ENCODE measurements around the gene BMPR1B. TPM values are rescaled to one million over a fixed set of nuclear protein-coding genes. Genes with fewer than 3 reads are reported as not detected.

Gene BMPR1B
- polyA plus RNA-seq, 3 donors from 2014 or later = not detected

DNA sequence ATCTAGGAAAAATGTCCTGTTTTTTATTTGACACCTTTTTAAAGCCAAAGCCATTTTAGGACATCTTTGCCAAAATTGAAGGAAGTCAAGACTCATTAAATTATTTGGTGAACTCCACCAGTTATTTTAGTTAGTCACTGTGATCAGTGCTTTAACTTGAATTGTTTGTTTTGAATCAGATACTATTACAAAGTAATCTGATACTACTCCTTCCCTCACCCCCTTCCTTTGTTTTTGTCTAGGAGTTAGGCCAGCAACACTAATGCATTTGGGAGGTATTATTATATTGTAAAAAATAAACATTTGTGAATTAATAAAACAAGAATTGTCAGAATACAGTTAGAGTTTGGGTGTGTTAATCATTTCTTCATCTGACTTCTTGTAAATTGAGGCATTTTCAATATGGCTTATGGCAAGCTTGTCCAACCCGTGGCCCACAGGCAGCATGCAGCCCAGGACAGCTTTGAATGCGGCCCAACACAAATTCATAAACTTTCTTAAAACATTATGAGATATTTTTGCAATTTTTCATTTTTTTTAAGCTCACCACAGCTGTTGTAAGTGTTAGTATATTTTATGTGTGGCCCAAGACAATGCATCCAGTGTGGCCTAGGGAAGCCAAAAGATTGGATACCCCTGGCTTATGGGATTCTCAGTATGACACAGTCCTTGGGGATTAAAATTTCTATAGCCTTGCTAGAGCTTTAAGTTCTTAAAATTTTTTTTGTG is 182.2 kb downstream of the BMPR1B start:
- no peak for DNase-seq
- H3K27ac Mint-ChIP-seq = no peak overlapping the region
- no peaks in the 10 kb centered on the region for H3K36me3 Mint-ChIP-seq
- no peaks in the 10 kb centered on the region for H3K4me1 Mint-ChIP-seq
- no peak overlapping the region for H3K4me3 Mint-ChIP-seq
- peaks cover 0 to 1% (median 0%) of the 10 kb centered on the region in 3 donors for H3K27me3 Mint-ChIP-seq (ENCODE audit: low read depth in 3 of 3)
- peaks cover 0 to 5% (median under 1%) of the 10 kb centered on the region in 6 donors for H3K9me3 Mint-ChIP-seq

DNA sequence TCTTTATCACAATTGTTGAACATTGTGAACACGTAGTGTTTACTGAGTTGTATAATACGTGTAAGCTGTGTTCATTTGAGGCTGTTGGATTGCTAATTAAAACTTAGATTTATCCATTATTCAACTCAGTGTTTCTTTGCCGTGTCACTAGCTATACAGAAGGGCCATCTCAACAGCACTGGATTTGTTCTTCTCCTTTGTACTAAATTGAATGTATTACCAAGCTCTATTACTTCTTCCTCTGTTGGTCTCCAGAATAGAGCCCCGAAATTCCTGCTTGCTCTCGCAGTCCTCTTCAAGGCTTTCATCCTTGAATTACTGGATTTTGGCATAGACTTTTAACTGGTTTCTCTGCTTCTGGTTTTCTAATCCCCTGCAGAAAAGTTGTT is 182.8 kb downstream of the BMPR1B start:
- DNase-seq = no peak
- Mint-ChIP-seq H3K27ac (no peak overlapping the region), H3K27me3 (ENCODE audit: low read depth in 3 of 3) (peaks cover 0 to 3% (median 1%) of the 10 kb centered on the region in 3 donors), H3K4me3 (no peak overlapping the region), H3K4me1 (no peaks in the 10 kb centered on the region), H3K9me3 (peaks cover 0 to 2% (median under 1%) of the 10 kb centered on the region in 6 donors), H3K36me3 (no peaks in the 10 kb centered on the region)

DNA sequence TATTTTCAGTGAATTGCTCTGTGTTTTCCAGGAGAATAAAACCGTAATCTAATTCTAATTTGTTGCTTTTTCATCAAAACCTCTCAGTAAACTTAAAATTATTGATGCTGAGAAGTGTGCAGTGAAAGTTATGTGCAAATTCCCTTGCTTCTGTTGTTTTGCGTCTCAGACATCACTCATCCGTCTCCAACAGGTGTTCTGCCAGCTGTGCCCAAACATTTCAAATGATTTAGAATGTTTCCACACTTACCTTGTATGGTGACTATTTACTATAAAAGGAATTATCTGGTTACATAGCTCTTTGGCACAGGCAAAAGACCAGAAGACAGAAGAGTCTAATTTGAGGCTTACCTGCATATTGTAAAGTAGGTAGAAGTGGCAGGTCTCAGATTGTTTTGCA is 184.0 kb downstream of the BMPR1B start:
- peaks cover 0 to 3% (median 1%) of the 10 kb centered on the region in 3 donors for H3K27me3 Mint-ChIP-seq (ENCODE audit: low read depth in 3 of 3)
- H3K4me3 Mint-ChIP-seq = no peak overlapping the region
- DNase-seq = no peak
- H3K4me1 Mint-ChIP-seq = no peaks in the 10 kb centered on the region
- no peak overlapping the region for H3K27ac Mint-ChIP-seq
- no peaks in the 10 kb centered on the region for H3K36me3 Mint-ChIP-seq
- H3K9me3 Mint-ChIP-seq = peaks cover 0 to 2% (median 0%) of the 10 kb centered on the region in 6 donors

DNA sequence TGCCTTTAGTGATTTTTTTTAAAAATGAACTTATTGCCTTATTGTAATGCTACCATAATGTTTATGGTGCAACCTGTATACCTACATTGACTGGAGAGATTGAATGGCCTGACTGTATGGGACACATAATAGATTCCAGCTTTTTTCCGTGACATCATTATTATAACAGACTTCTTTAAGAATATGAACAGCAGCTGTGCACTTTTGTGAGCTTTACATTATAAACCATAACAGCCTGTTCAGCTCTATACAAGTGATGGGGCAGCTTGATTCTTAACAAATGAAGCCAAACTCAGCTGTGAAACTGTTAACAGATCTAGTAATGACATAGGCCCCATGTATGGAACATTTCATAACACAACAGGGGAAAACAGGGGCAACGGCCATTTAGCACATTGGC is 187.0 kb downstream of the BMPR1B start:
- Mint-ChIP-seq H3K4me3 (no peak overlapping the region), H3K27ac (no peak overlapping the region), H3K9me3 (peaks cover 0 to 7% (median 0%) of the 10 kb centered on the region in 6 donors), H3K4me1 (no peaks in the 10 kb centered on the region), H3K36me3 (no peaks in the 10 kb centered on the region), H3K27me3 (ENCODE audit: low read depth in 3 of 3) (peaks cover 0 to 4% (median 0%) of the 10 kb centered on the region in 3 donors)
- DNase-seq = no peak

DNA sequence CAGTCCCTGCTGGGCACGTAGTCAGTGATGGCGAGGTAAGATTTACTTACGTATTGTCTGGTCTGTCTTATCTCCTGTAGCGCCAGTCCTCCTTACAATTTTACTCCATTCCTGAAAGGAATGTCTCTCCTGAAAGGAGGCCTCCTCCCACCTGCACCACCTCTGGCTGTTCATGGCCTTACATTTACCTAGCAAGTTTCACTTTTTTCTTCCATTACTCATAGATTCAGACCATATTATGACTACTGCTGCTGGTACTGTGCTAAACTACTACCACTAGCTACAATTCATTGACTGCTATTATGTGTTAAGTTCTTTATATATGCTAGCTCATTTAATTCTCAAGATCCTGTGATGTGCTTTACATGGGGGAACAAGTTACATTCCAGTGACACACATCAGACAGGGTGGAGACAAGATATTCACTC is 189.9 kb downstream of the BMPR1B start:
- no peak overlapping the region for H3K27ac Mint-ChIP-seq
- peaks cover 0 to 6% (median 0%) of the 10 kb centered on the region in 3 donors for H3K27me3 Mint-ChIP-seq (ENCODE audit: low read depth in 3 of 3)
- H3K4me1 Mint-ChIP-seq = no peaks in the 10 kb centered on the region
- no peaks in the 10 kb centered on the region for H3K36me3 Mint-ChIP-seq
- peaks cover 0 to 13% (median 7%) of the 10 kb centered on the region in 6 donors for H3K9me3 Mint-ChIP-seq
- no peak overlapping the region for H3K4me3 Mint-ChIP-seq
- no peak for DNase-seq

DNA sequence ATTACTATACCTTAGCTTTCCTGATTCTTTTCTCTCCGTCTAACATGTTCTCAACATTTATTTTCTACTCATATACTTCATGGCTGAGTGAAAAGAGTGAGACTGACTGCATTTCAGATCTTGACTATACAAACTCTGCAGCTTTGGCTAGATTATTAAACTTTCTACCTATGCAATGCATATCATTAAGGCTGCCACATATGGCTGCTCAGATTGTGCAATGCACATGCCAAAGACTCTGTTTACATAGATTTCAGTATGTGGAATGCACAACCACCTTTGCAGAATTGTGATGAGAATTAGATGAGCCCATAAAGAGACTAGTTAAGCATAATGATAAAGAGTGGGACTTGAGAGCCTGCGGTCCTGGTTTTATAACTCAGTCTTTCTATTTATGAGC is 196.5 kb downstream of the BMPR1B start:
- peaks cover 0 to 2% (median 0%) of the 10 kb centered on the region in 3 donors for H3K27me3 Mint-ChIP-seq (ENCODE audit: low read depth in 3 of 3)
- H3K9me3 Mint-ChIP-seq = peaks cover 0 to 20% (median 10%) of the 10 kb centered on the region in 6 donors
- H3K36me3 Mint-ChIP-seq = no peaks in the 10 kb centered on the region
- no peak for DNase-seq
- H3K4me3 Mint-ChIP-seq = no peak overlapping the region
- H3K4me1 Mint-ChIP-seq = no peaks in the 10 kb centered on the region
- no peak overlapping the region for H3K27ac Mint-ChIP-seq

DNA sequence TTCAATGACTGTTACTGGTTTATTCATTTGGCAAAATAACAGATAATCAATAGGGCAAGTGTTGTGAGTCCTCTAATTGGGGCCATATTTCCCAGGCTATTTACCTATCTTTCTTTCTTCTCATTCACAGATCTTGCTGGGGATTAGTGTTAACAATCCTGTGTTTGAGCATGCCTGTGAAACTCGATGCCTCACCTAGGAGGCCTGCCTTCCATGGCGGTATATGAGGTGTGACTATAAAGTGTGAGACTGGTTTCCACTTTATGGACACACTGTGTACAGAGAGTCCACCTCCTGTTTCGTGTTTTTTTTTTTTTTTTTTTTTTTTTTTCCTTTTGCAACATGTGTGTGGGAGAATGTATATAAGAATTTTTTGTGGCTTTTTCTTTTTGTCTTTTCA is 199.3 kb downstream of the BMPR1B start:
- Mint-ChIP-seq H3K4me1 (no peaks in the 10 kb centered on the region), H3K9me3 (peaks cover 0 to 13% (median 6%) of the 10 kb centered on the region in 6 donors), H3K27ac (no peak overlapping the region), H3K36me3 (no peaks in the 10 kb centered on the region), H3K27me3 (ENCODE audit: low read depth in 3 of 3) (peaks cover 0 to 2% (median 0%) of the 10 kb centered on the region in 3 donors), H3K4me3 (no peak overlapping the region)
- no peak for DNase-seq

DNA sequence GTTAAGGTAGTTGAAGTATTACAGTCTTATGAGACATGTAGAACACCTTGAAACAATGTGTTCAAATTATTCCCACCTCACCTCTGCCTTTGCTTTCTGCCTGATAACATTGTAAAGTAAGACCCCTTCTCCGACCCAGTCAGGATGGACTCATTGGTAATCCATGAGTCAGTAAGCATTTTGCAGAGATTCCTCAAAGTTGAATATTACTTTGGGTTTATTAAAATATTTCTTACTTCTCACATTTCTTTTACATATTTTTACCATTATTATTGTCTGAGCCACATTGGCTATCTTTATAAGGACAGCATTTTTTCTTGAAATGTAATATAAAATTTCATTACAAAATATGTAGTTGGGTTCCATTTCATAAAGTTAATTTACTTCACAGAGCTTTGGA is 201.6 kb downstream of the BMPR1B start:
- Mint-ChIP-seq H3K27me3 (ENCODE audit: low read depth in 3 of 3) (peaks cover 0 to 2% (median 0%) of the 10 kb centered on the region in 3 donors), H3K36me3 (no peaks in the 10 kb centered on the region), H3K4me1 (no peaks in the 10 kb centered on the region), H3K9me3 (peaks cover 1 to 9% (median 6%) of the 10 kb centered on the region in 6 donors), H3K4me3 (no peak overlapping the region), H3K27ac (no peak overlapping the region)
- no peak for DNase-seq

DNA sequence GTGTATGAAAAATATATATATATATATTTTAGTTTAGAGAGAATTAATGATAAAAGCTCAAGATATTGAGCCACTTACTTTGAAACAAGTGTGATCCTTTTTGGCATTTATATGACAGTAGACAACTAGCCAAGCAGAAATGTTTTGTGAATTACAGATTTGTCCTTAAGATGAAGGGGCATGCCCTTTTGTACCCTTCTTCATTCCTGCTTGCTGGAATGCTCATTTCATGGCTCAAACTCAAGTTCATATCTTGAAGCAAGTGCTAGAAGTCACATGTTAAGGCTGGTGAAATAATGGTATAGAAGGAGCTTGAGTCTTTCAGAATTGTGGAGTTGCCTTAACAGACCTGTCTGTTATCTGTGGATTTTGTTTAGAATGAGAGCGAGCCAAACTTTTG is 203.0 kb downstream of the BMPR1B start:
- H3K9me3 Mint-ChIP-seq = peaks cover 1 to 7% (median 5%) of the 10 kb centered on the region in 6 donors
- H3K36me3 Mint-ChIP-seq = no peaks in the 10 kb centered on the region

DNA sequence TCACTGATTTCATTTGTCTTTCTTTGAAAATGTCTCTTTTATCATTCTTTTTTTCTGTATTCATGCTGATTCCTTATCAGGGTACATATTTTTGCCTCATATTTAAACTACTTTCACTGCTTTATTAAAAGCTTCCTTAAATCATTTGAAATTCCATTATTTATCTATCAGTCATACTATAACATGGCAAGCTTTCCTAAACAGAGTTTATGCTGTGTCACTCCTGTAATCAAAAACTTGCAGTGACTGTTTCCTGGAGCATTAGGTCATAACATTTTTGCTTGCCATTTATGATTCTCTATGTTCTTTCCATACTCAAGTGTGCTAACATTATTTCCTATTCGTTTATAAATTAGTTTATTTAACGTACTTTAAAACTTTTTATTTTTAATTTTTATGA is 203.7 kb downstream of the BMPR1B start:
- H3K27ac Mint-ChIP-seq = no peak overlapping the region
- DNase-seq = no peak
- H3K9me3 Mint-ChIP-seq = peaks cover 1 to 8% (median 5%) of the 10 kb centered on the region in 6 donors
- H3K27me3 Mint-ChIP-seq (ENCODE audit: low read depth in 3 of 3) = peaks cover 0 to 2% (median 0%) of the 10 kb centered on the region in 3 donors
- no peaks in the 10 kb centered on the region for H3K4me1 Mint-ChIP-seq
- no peaks in the 10 kb centered on the region for H3K36me3 Mint-ChIP-seq
- no peak overlapping the region for H3K4me3 Mint-ChIP-seq

More for the DNA sequence above, 203.0 kb downstream of the BMPR1B start:
- DNase-seq = no peak
- Mint-ChIP-seq H3K4me1 (no peaks in the 10 kb centered on the region), H3K27me3 (ENCODE audit: low read depth in 3 of 3) (peaks cover 0 to 2% (median 0%) of the 10 kb centered on the region in 3 donors), H3K27ac (no peak overlapping the region), H3K4me3 (no peak overlapping the region)

DNA sequence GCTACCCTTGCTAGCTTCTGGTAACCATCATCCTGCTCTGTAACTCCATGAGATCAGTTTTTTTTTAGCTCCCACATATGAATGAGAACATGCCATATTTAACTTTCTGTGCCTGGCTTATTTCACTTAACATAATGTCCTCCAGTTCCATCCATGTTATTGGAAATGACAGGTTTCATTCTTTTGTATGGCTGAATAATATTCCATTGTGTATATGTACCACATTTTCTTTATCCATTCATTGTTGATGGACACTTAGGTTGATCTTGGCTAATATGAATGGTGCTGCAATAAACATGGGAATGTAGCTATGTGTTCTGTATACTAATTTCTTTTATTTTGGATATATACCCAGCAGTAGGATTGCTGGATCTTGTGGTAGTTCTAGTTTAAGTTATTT is 204.7 kb downstream of the BMPR1B start:
- no peak overlapping the region for H3K27ac Mint-ChIP-seq
- H3K27me3 Mint-ChIP-seq (ENCODE audit: low read depth in 3 of 3) = peaks cover 0 to 2% (median 0%) of the 10 kb centered on the region in 3 donors
- H3K9me3 Mint-ChIP-seq = peaks cover 1 to 8% (median 4%) of the 10 kb centered on the region in 6 donors
- H3K4me1 Mint-ChIP-seq = no peaks in the 10 kb centered on the region
- no peak for DNase-seq
- no peaks in the 10 kb centered on the region for H3K36me3 Mint-ChIP-seq
- H3K4me3 Mint-ChIP-seq = no peak overlapping the region

DNA sequence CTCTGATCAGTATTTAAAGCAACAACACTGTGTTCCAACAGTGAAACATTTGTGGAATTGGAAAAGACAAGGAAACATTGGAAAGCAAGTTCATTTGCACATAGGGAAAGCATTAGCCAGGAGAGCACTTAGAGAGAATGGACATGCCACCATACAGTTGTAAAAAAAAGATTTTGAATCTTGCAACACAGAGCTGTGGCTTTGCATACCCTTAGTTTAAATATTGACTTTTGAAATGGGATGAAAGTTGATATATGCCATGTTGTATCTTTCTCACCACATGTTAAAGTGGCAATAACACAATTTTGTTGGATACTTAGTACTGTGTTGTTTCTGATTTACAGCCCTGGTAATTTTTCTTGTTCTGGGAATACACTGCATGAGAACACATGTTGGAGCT is 208.1 kb downstream of the BMPR1B start:
- Mint-ChIP-seq H3K27me3 (ENCODE audit: low read depth in 3 of 3) (peaks cover 0 to 2% (median 0%) of the 10 kb centered on the region in 3 donors), H3K27ac (no peak overlapping the region), H3K36me3 (no peaks in the 10 kb centered on the region), H3K4me3 (no peak overlapping the region), H3K9me3 (peaks cover 1 to 11% (median 5%) of the 10 kb centered on the region in 6 donors), H3K4me1 (no peaks in the 10 kb centered on the region)
- DNase-seq = no peak

DNA sequence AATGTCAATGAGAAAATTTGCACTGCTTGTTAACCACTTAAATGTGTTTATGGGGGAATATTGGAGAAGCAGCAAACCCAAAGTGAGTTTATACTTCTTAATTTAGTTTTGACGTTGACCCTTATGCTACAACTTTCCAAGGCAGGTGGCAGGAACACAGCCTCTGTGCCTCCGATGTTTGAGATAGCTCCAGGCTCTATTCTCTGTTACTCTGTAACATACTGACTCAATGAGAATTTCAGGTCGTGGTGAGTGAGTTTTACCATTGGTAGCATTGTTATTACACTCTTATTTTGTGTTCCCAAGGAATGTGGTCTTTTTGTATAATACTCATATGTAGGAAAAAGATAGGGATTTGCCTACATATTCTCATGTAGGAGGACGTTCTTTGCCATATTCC is 210.7 kb downstream of the BMPR1B start:
- no peak for DNase-seq
- no peaks in the 10 kb centered on the region for H3K4me1 Mint-ChIP-seq

DNA sequence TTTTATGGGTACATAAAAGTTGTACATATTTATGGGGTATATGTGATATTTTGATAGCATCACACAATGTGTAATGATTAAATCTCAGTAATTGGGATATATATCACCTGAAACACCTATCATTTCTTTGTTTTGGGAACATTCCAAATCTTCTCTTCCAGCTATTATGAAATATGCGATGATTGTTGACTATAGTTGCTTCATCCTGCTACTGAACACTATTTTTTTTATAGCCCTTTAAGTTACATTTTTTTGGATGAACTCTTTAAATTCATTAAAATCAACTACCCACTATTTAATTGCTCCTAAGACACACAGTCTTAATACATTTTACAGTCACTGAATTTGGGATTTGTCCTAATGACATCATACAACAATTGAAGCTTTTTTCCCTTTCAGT is 212.9 kb downstream of the BMPR1B start:
- H3K36me3 Mint-ChIP-seq = no peaks in the 10 kb centered on the region
- DNase-seq = no peak

More for the DNA sequence above, 210.7 kb downstream of the BMPR1B start:
- H3K36me3 Mint-ChIP-seq = no peaks in the 10 kb centered on the region
- peaks cover 0 to 6% (median 3%) of the 10 kb centered on the region in 6 donors for H3K9me3 Mint-ChIP-seq
- H3K27me3 Mint-ChIP-seq (ENCODE audit: low read depth in 3 of 3) = peaks cover 0 to 2% (median 0%) of the 10 kb centered on the region in 3 donors
- no peak overlapping the region for H3K27ac Mint-ChIP-seq
- H3K4me3 Mint-ChIP-seq = no peak overlapping the region

More for the DNA sequence above, 212.9 kb downstream of the BMPR1B start:
- Mint-ChIP-seq H3K4me3 (no peak overlapping the region), H3K9me3 (peaks cover 0 to 5% (median 2%) of the 10 kb centered on the region in 6 donors), H3K27me3 (ENCODE audit: low read depth in 3 of 3) (peaks cover 0 to 2% (median 0%) of the 10 kb centered on the region in 3 donors), H3K27ac (no peak overlapping the region), H3K4me1 (no peaks in the 10 kb centered on the region)
